Loucy (cell line): Measurements from ENCODE around the gene ARVCF.

Experiments used
- H2AFZ ChIP-seq: fragments of 200-600 bp; sonication (generic); 2 replicates; pipeline ENCODE4 v1.6.0; 2016; ENCODE audit warnings: antibody characterized with exemption, mild to moderate bottlenecking, low read length, moderate library complexity
- H3F3A ChIP-seq: fragments of 200-600 bp; 2 replicates; pipeline ENCODE4 v1.6.0; 2016; ENCODE audit warnings: antibody characterized with exemption, low read depth, mild to moderate bottlenecking
- H3K27me3 ChIP-seq: fragments of 200-600 bp; sonication (generic); 2 replicates; pipeline ENCODE4 v1.6.1; 2014; ENCODE audit warnings: low read length, mild to moderate bottlenecking; ENCODE audit not compliant: insufficient read depth, poor library complexity, severe bottlenecking
- H3K36me3 ChIP-seq: fragments of 200-600 bp; sonication (generic); 2 replicates; pipeline ENCODE4 v1.6.1; 2016; ENCODE audit warnings: low read length; ENCODE audit not compliant: insufficient read depth
- H3K4me1 ChIP-seq: fragments of 200-600 bp; sonication (generic); 2 replicates; pipeline ENCODE4 v1.5.1; 2014; ENCODE audit warnings: low read length, mild to moderate bottlenecking; ENCODE audit not compliant: insufficient read depth, poor library complexity, severe bottlenecking
- H3K4me2 ChIP-seq: fragments of 200-600 bp; sonication (generic); 2 replicates; pipeline ENCODE4 v1.6.0; 2014; ENCODE audit warnings: antibody characterized with exemption, low read length, low read depth, mild to moderate bottlenecking; ENCODE audit not compliant: poor library complexity, severe bottlenecking
- H3K4me3 ChIP-seq: fragments of 200-600 bp; sonication (generic); 2 replicates; pipeline ENCODE4 v1.5.1; 2014; ENCODE audit warnings: low read length, mild to moderate bottlenecking, mixed read lengths; ENCODE audit not compliant: poor library complexity, severe bottlenecking
- H3K79me2 ChIP-seq: fragments of 200-600 bp; sonication (generic); 2 replicates; pipeline ENCODE4 v1.6.1; 2014; ENCODE audit warnings: low read length; ENCODE audit not compliant: insufficient read depth
- H3K9ac ChIP-seq: fragments of 200-600 bp; sonication (generic); 2 replicates; pipeline ENCODE4 v1.6.0; 2014; ENCODE audit warnings: mild to moderate bottlenecking, low read depth, low read length, moderate library complexity; ENCODE audit not compliant: poor library complexity, severe bottlenecking
- H3K9me2 ChIP-seq: fragments of 200-600 bp; sonication (generic); replicated peaks from 2 replicates; pipeline ENCODE4 v1.6.1; 2016; ENCODE audit warnings: low read depth, low read length, mixed read lengths
- H3K9me3 ChIP-seq: fragments of 200-600 bp; sonication (generic); 2 replicates; pipeline ENCODE4 v1.6.1; 2014; ENCODE audit warnings: mild to moderate bottlenecking, antibody characterized with exemption, low read length, low read depth; ENCODE audit not compliant: insufficient read depth
- H4K20me1 ChIP-seq: fragments of 200-600 bp; sonication (generic); 2 replicates; pipeline ENCODE4 v1.6.0; 2014; ENCODE audit warnings: antibody characterized with exemption, low read length, mild to moderate bottlenecking; ENCODE audit not compliant: insufficient read depth, poor library complexity, severe bottlenecking
- EZH2phosphoT487 ChIP-seq: fragments of 200-600 bp; IDR thresholded peaks from 2 replicates; pipeline ENCODE4 v1.6.1; 2018; ENCODE audit warnings: antibody characterized with exemption, mild to moderate bottlenecking, moderate library complexity, borderline replicate concordance
- TF ChIP-seq, protein P1 (sequence below): fragments of 200-600 bp; sonication (generic); conservative IDR thresholded peaks from 2 replicates; pipeline ENCODE4 v1.5.1; 2014; ENCODE audit warnings: mild to moderate bottlenecking, antibody characterized with exemption, low read length

The ARVCF gene

DNA sequence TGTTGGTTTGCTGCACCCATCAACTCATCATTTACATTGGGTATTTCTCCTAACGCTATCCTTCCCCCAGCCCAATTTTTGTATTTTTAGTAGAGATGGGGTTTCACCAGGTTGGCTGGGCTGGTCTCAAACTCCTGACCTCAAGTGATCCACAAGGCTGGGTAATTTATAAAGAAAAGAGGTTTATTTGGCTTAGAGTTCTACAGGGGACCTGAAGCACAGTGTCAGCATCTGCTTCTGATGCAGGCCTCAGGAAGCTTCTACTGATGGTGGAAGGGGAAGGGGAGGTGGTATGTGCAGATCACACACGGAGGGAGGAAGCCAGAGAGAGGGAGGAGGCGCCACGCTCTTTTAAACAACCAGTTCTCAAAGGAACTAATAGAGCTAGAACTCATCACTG is 30.1 kb upstream of the ARVCF start:
- Histone ChIP-seq H3F3A (no peaks in the 10 kb centered on the region), H3K4me2 (no peak overlapping the region), H3K4me3 (no peak overlapping the region), H3K4me1 (no peaks in the 10 kb centered on the region), H3K79me2 (no peaks in the 10 kb centered on the region), H3K9ac (no peak overlapping the region), H3K36me3 (no peaks in the 10 kb centered on the region; the same call in 1 of the 2 replicates), H3K9me3 (no peaks in the 10 kb centered on the region), H2AFZ (no peak overlapping the region), H4K20me1 (no peaks in the 10 kb centered on the region), H3K27me3 (no peaks in the 10 kb centered on the region), H3K9me2 (no peaks in the 10 kb centered on the region)
- TF ChIP-seq, protein P1, sequence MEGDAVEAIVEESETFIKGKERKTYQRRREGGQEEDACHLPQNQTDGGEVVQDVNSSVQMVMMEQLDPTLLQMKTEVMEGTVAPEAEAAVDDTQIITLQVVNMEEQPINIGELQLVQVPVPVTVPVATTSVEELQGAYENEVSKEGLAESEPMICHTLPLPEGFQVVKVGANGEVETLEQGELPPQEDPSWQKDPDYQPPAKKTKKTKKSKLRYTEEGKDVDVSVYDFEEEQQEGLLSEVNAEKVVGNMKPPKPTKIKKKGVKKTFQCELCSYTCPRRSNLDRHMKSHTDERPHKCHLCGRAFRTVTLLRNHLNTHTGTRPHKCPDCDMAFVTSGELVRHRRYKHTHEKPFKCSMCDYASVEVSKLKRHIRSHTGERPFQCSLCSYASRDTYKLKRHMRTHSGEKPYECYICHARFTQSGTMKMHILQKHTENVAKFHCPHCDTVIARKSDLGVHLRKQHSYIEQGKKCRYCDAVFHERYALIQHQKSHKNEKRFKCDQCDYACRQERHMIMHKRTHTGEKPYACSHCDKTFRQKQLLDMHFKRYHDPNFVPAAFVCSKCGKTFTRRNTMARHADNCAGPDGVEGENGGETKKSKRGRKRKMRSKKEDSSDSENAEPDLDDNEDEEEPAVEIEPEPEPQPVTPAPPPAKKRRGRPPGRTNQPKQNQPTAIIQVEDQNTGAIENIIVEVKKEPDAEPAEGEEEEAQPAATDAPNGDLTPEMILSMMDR = no peak
- no peak for TF ChIP-seq EZH2phosphoT487

DNA sequence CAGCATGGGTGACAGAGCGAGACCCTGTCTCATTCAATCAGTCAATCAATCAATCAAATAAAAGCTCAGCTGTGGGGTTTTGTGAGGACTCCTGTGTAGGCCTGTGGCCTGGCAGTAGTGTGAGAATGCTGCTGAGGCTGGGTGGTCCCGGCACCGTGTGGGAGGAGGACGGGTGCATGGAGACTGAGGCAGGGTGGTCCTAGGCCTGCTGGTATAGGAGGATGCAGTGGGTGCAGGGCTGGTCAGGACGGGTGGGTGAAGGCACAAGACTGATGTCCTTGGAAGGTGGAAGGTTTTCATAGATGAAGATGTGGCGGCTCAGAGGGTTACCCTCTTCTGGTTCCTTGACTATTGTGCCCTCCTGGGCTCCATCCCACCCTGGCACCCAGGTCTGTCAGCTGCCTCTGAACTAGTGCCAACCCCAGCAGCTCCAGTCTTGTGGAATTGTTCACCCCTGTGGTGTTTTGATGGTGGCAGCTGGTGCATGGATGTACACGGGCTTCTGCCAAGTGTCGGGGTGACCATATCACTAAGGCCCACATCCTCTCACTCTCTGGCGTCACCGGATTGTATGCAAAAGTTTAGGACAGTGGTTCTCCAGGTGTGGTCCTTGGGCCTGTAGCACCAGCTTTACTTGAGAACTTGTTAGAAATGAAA is 28.0 kb upstream of the ARVCF start:
- H3K36me3 ChIP-seq = no peaks in the 10 kb centered on the region; the same call in 1 of the 2 replicates
- H3K4me3 ChIP-seq = no peak overlapping the region
- H3K9me3 ChIP-seq = no peaks in the 10 kb centered on the region
- no peaks in the 10 kb centered on the region for H3F3A ChIP-seq
- no peak overlapping the region for H3K9ac ChIP-seq
- H3K4me2 ChIP-seq = no peak overlapping the region
- no peaks in the 10 kb centered on the region for H3K27me3 ChIP-seq
- no peak overlapping the region for H2AFZ ChIP-seq
- H3K79me2 ChIP-seq = no peaks in the 10 kb centered on the region
- no peaks in the 10 kb centered on the region for H3K9me2 ChIP-seq
- no peak for TF ChIP-seq EZH2phosphoT487
- TF ChIP-seq, protein P1 = no peak
- H3K4me1 ChIP-seq = no peaks in the 10 kb centered on the region
- H4K20me1 ChIP-seq = no peaks in the 10 kb centered on the region

DNA sequence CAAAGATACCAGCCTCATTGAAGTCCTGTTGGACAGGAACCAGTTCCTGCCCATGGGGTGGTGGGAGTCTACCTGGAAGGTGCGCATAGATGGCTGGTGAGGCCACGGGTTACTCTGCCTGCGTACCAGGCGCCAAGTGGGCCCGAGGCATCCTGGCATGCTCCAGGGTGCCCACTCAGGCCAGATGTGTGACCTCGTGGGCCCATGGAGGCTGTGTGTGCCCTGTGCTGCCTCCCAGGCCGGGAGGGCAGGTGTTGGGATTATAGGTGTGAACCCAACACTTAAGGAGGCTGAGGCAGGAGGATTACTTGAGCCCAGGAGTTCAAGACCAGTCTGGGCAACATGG is 27.3 kb upstream of the ARVCF start:
- Histone ChIP-seq H3K27me3 (no peaks in the 10 kb centered on the region), H3K9me2 (no peaks in the 10 kb centered on the region), H3K4me2 (no peak overlapping the region), H3F3A (no peaks in the 10 kb centered on the region), H4K20me1 (no peaks in the 10 kb centered on the region), H2AFZ (no peak overlapping the region), H3K9ac (no peak overlapping the region), H3K36me3 (no peaks in the 10 kb centered on the region; the same call in 1 of the 2 replicates), H3K9me3 (no peaks in the 10 kb centered on the region), H3K4me1 (no peaks in the 10 kb centered on the region), H3K79me2 (no peaks in the 10 kb centered on the region), H3K4me3 (no peak overlapping the region)
- no peak for TF ChIP-seq EZH2phosphoT487
